ENCODE data around the gene CDK13.

CDK13 gene

GRCh38 chr7:40058636-40059035 is 108.6 kb downstream of the CDK13 start:
- no peak for DNase-seq (ENCODE audit: low read depth)
- no peak overlapping the region for H3K4me3 ChIP-seq (ENCODE audit: low read depth, low read length)
- TF ChIP-seq CTCF (IDR thresholded peaks at IDR 0.05; ENCODE audit: control insufficient read depth, extremely low read depth, insufficient read depth): no peak

- H3K4me3 ChIP-seq (ENCODE audit: low read depth, low read length): no peak overlapping the region
- no peak for TF ChIP-seq CTCF (IDR thresholded peaks at IDR 0.05; ENCODE audit: control insufficient read depth, extremely low read depth, insufficient read depth)
- DNase-seq (ENCODE audit: low read depth): no peak
Measured at GRCh38 chr7:40059057-40059456, 109.0 kb downstream of the CDK13 start.

GRCh38 chr7:40072268-40072667 is 122.2 kb downstream of the CDK13 start:
- DNase-seq (ENCODE audit: low read depth): no peak
- no peak overlapping the region for H3K4me3 ChIP-seq (ENCODE audit: low read depth, low read length)
- no peak for TF ChIP-seq CTCF (IDR thresholded peaks at IDR 0.05; ENCODE audit: control insufficient read depth, extremely low read depth, insufficient read depth)

GRCh38 chr7:40073239-40073638 is 123.2 kb downstream of the CDK13 start:
- DNase-seq (ENCODE audit: low read depth): no peak
- no peak for TF ChIP-seq CTCF (IDR thresholded peaks at IDR 0.05; ENCODE audit: control insufficient read depth, extremely low read depth, insufficient read depth)
- no peak overlapping the region for H3K4me3 ChIP-seq (ENCODE audit: low read depth, low read length)

GRCh38 chr7:40077849-40078248 is 127.8 kb downstream of the CDK13 start:
- no peak for TF ChIP-seq CTCF (IDR thresholded peaks at IDR 0.05; ENCODE audit: control insufficient read depth, extremely low read depth, insufficient read depth)
- no peak for DNase-seq (ENCODE audit: low read depth)
- H3K4me3 ChIP-seq (ENCODE audit: low read depth, low read length): no peak overlapping the region

- H3K4me3 ChIP-seq (ENCODE audit: low read depth, low read length): no peak overlapping the region
Measured at GRCh38 chr7:40092182-40092581, 142.1 kb downstream of the CDK13 start.

More at GRCh38 chr7:40092182-40092581, 142.1 kb downstream of the CDK13 start:
- TF ChIP-seq CTCF (IDR thresholded peaks at IDR 0.05; ENCODE audit: control insufficient read depth, extremely low read depth, insufficient read depth): no peak
- DNase-seq (ENCODE audit: low read depth): no peak

Data from LNCaP clone FGC (cell line).